Hematopoietic multipotent progenitor cell treated with erythropoietin and hydrocortisone succinate and interleukin-3 and kit ligand, for 8 days (in vitro differentiated cells): Measurements from ENCODE around the gene SLC26A1.

Experiments
- DNase-seq: peaks from one replicate; pipeline ENCODE4 v3.0.0-alpha.2; 2015

The SLC26A1 gene

GRCh38 chr4:964346-965025 lies 28.7 kb downstream of the SLC26A1 start:
- no peak for DNase-seq

GRCh38 chr4:963276-964225 lies 29.7 kb downstream of the SLC26A1 start:
- no peak for DNase-seq

- no peak for DNase-seq
Measured at GRCh38 chr4:962231-963208, 30.7 kb downstream of the SLC26A1 start.

- no peak for DNase-seq
Measured at GRCh38 chr4:961351-962230, 31.6 kb downstream of the SLC26A1 start.

- DNase-seq: no peak
Measured at GRCh38 chr4:960636-961350, 32.4 kb downstream of the SLC26A1 start.

- no peak for DNase-seq
Measured at GRCh38 chr4:960140-960635, 33.0 kb downstream of the SLC26A1 start.

- no peak for DNase-seq
Measured at GRCh38 chr4:959338-960139, 33.7 kb downstream of the SLC26A1 start.

- DNase-seq: no peak
Measured at GRCh38 chr4:958696-959337, 34.4 kb downstream of the SLC26A1 start.

- no peak for DNase-seq
Measured at GRCh38 chr4:958314-958665, 34.9 kb downstream of the SLC26A1 start.

GRCh38 chr4:957581-958313 lies 35.5 kb downstream of the SLC26A1 start:
- DNase-seq: no peak

- no peak for DNase-seq
Measured at GRCh38 chr4:957231-957580, 36.0 kb downstream of the SLC26A1 start.

- DNase-seq: no peak
Measured at GRCh38 chr4:956531-957230, 36.5 kb downstream of the SLC26A1 start.

- no peak for DNase-seq
Measured at GRCh38 chr4:955931-956381, 37.2 kb downstream of the SLC26A1 start.

GRCh38 chr4:955161-955921 lies 37.9 kb downstream of the SLC26A1 start:
- DNase-seq: no peak

GRCh38 chr4:954211-955020 lies 38.8 kb downstream of the SLC26A1 start:
- DNase-seq: no peak

- DNase-seq: no peak
Measured at GRCh38 chr4:953574-953915, 39.7 kb downstream of the SLC26A1 start.
